Parathyroid adenoma (tissue), 2 donors: ENCODE data around the gene BEGAIN.

Experiments used
- H2AFZ ChIP-seq: fragments of 300-600 bp; sonication (generic); one replicate; pipeline ENCODE4 v1.7.0; 2017; ENCODE audit warnings: antibody characterized with exemption, mild to moderate bottlenecking
- H3K27ac ChIP-seq: fragments of 300-600 bp; sonication (generic); one replicate; pipeline ENCODE4 v1.7.0; 2017
- H3K27me3 ChIP-seq: fragments of 300-600 bp; sonication (generic); one replicate; pipeline ENCODE4 v1.7.0; 2017; ENCODE audit warnings: low read length; ENCODE audit not compliant: control insufficient read depth, insufficient read depth
- H3K36me3 ChIP-seq: fragments of 300-600 bp; sonication (generic); one replicate; pipeline ENCODE4 v1.7.0; 2017; ENCODE audit warnings: low read length; ENCODE audit not compliant: control insufficient read depth, insufficient read depth
- H3K4me1 ChIP-seq: fragments of 300-600 bp; sonication (generic); one replicate; pipeline ENCODE4 v1.7.0; 2017; ENCODE audit warnings: control low read depth
- H3K4me2 ChIP-seq: fragments of 300-600 bp; sonication (generic); one replicate; pipeline ENCODE4 v1.7.0; 2017; ENCODE audit warnings: low read length
- H3K4me3 ChIP-seq: fragments of 300-600 bp; sonication (generic); one replicate; pipeline ENCODE4 v1.7.0; 2017; ENCODE audit warnings: low read depth, low read length
- H3K79me2 ChIP-seq: fragments of 300-600 bp; sonication (generic); one replicate; pipeline ENCODE4 v1.7.0; 2017; ENCODE audit warnings: control low read depth
- H3K9ac ChIP-seq: fragments of 300-600 bp; sonication (generic); one replicate; pipeline ENCODE4 v1.7.0; 2017; ENCODE audit warnings: mild to moderate bottlenecking
- H3K9me3 ChIP-seq: fragments of 300-600 bp; sonication (generic); one replicate; pipeline ENCODE4 v1.7.0; 2017; ENCODE audit warnings: low read length; ENCODE audit not compliant: control insufficient read depth
- TF ChIP-seq, protein P1 (sequence below): fragments of 300-600 bp; sonication (generic); IDR thresholded peaks from one replicate; pipeline ENCODE4 v1.7.0; 2017; ENCODE audit warnings: antibody characterized with exemption, mild to moderate bottlenecking
- donor health status: primary hyperparathyroidism.

Gene BEGAIN

DNA sequence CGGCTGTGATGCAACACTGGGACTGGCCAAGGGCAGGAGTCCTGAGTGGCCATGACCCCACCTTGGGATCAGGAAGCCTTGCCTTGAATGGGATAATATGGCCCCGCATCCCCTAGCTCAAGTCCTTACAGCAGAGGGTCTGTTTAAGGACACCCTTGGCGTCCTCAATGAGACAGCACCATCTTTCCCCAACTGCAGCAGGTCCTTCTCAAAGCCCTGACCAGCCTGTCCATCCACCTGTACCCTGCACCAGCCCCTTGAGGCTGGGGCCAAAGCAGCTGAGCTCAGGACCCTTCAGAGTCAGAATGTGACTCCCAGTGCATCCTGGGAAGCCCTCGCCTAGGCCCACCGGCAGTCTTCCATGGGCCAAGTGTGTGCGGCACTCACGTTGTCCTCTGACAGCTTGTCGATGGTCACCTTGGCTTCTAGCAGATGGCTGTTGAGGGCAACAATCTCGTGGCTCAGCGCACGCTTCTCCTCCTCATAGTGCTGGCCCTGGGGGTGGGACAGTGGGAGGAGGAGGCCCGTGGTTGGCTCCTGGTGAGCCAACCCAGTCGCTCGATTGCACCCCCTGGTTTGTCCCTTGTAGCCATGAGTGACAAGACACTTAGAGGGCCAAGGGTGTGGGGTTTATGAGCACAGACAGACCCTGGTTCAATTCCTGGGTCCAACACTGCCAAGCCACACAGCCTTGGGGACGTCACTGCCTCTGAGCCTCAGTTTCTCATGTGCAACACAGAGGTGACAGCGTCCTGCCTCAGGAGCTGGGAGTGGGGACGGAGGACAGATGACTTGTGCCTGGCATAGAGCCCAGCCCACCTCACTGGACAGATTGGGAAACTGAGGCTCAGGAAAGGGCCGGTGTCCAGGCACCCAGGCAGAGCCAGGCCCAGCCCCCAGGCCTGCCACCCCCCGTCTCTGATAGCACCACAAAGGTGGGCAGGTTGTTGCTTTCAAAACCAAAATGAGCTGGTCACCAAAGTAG, 43.5 kb downstream of the BEGAIN start:
- TF ChIP-seq, protein P1, sequence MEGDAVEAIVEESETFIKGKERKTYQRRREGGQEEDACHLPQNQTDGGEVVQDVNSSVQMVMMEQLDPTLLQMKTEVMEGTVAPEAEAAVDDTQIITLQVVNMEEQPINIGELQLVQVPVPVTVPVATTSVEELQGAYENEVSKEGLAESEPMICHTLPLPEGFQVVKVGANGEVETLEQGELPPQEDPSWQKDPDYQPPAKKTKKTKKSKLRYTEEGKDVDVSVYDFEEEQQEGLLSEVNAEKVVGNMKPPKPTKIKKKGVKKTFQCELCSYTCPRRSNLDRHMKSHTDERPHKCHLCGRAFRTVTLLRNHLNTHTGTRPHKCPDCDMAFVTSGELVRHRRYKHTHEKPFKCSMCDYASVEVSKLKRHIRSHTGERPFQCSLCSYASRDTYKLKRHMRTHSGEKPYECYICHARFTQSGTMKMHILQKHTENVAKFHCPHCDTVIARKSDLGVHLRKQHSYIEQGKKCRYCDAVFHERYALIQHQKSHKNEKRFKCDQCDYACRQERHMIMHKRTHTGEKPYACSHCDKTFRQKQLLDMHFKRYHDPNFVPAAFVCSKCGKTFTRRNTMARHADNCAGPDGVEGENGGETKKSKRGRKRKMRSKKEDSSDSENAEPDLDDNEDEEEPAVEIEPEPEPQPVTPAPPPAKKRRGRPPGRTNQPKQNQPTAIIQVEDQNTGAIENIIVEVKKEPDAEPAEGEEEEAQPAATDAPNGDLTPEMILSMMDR = no peak
- Histone ChIP-seq H2AFZ (no peak overlapping the region), H3K4me3 (no peak overlapping the region), H3K27ac (no peak overlapping the region), H3K4me2 (no peak overlapping the region), H3K79me2 (no peaks in the 10 kb centered on the region), H3K9me3 (no peaks in the 10 kb centered on the region), H3K4me1 (peaks cover 5% of the 10 kb centered on the region), H3K9ac (no peak overlapping the region), H3K27me3 (no peaks in the 10 kb centered on the region), H3K36me3 (no peaks in the 10 kb centered on the region)

DNA sequence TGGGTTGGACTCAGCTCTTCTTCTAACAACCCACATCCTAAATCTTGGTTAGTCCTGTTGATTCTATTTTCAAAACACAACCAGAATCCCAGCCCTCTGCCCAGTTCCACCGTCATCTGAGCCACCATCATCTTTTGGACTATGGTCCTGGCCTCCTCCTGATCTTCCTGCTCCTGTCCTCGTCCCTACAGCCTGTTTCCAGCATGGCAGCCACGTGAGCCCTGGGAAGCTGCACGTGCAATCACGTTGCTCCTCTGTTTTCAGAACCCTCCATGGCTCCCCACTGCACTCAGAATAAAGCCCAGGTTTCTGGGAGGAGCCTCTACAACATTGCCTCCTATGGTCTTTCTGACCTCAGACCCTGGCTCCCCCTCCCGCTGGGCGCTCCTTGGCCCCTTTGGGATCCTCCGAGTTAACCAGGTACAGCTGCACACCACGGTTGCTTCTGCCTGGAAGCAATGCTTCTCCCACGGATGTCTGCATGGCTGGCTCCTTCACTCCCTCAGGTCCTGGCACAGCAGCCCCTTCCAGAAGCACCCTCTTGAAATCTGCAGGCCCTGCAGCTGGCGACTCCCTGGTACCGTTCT, 44.5 kb downstream of the BEGAIN start:
- H3K79me2 ChIP-seq = no peaks in the 10 kb centered on the region
- TF ChIP-seq, protein P1 = no peak
- H3K9me3 ChIP-seq = no peaks in the 10 kb centered on the region
- H3K4me1 ChIP-seq = peaks cover 3% of the 10 kb centered on the region
- no peak overlapping the region for H3K4me2 ChIP-seq
- no peak overlapping the region for H3K4me3 ChIP-seq
- no peak overlapping the region for H3K27ac ChIP-seq
- no peaks in the 10 kb centered on the region for H3K36me3 ChIP-seq
- no peaks in the 10 kb centered on the region for H3K27me3 ChIP-seq
- H2AFZ ChIP-seq = no peak overlapping the region
- H3K9ac ChIP-seq = no peak overlapping the region

DNA sequence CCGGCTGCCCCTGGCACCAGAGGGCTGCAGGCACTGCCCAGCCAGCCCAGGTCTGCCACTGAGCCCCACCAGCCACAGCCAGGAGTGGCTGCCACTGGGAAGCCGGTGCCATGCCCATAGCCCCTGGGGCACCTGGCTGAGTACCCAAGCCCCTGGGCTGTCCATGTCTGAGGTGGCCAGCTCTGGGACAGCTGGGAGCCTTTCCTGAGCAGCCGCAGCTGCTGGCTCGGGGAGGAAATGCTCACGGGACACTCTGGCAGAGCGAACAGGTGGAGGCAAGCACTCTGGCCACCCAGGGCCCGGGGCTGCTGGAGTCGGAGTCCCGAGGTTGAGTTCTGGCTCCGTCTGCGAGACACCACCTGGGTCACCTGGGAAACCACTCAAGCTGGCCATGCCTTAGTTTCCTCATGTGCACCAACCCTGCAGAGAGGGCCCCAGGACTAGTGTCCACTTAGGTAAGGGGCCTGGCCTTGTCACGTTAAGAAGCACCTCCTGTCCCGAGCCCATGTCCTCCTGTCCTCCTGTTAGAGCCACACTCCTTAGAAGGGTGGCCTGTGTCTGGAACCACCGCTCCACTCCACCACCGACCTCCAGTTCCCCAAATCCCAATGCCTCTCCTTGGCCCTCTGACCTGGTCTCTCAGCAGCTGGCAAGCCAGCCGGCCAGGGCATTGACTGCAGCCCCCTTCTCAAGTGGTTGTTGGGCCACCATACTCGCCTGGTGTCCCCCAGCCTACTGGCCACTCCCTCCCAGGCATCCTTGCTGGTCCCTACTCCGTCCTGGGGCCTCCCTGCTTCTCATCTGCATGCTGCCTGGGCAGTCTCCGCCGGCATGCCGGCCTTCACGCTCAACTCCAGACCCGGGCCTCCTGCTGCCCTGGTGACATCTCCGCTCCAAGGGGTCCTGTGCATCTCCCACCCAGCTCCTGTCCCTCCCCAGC, 45.3 kb downstream of the BEGAIN start:
- Histone ChIP-seq H3K9me3 (no peaks in the 10 kb centered on the region), H3K27ac (no peak overlapping the region), H3K79me2 (no peaks in the 10 kb centered on the region), H3K4me1 (peaks cover 1% of the 10 kb centered on the region), H3K4me2 (no peak overlapping the region), H3K36me3 (no peaks in the 10 kb centered on the region), H3K9ac (no peak overlapping the region), H3K27me3 (no peaks in the 10 kb centered on the region), H2AFZ (no peak overlapping the region), H3K4me3 (no peak overlapping the region)
- TF ChIP-seq, protein P1 = no peak

DNA sequence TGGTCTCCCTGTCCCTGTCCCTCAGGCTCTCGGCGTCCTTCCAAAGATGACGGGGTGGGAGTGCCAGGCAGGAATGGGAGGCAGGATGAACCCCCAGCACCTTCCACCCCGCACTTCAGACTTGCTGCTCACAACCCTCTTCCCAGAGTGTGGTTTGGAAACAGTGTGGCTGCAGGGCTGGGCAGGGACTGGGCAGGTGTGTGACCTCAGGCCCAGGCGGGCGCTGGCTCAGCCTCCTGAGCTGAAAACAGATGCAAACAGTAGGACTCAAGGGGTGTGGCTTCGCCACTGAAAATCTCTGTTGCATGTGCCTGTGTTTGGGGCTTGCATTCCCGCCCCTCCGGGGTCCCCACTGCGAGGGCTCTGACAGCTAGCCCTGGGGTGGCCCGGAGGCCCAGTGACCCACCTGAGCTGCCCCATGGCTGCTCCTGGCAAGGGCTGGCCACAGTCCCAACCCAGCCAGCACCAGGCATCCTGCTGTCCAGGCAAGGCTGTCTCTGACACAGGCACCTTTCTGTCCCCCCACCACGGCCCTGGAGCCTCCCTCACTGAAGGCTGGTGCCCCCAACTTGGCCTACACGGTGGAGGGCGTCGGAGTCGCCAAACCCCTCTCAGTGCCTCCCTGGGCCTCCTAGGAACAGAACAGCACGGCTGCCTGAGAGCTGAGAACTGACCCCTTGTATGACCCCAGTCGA, 46.1 kb downstream of the BEGAIN start:
- TF ChIP-seq, protein P1 = no peak
- no peaks in the 10 kb centered on the region for H3K79me2 ChIP-seq
- H3K27me3 ChIP-seq = no peaks in the 10 kb centered on the region
- H3K4me3 ChIP-seq = no peak overlapping the region
- no peaks in the 10 kb centered on the region for H3K36me3 ChIP-seq
- no peaks in the 10 kb centered on the region for H3K9me3 ChIP-seq
- H2AFZ ChIP-seq = no peak overlapping the region
- H3K4me2 ChIP-seq = no peak overlapping the region
- no peak overlapping the region for H3K27ac ChIP-seq
- H3K9ac ChIP-seq = no peak overlapping the region
- H3K4me1 ChIP-seq = no peaks in the 10 kb centered on the region
